Activated CD4-positive, alpha-beta T cell treated with anti-CD3 and anti-CD28 coated beads, Interleukin-2, amount 50 U/mL, for 48 hours (primary cell): ENCODE results near the gene HIC2.
"Not testable (repeated sequence)": the region's sequence is repeated elsewhere in the genome, so short reads cannot be mapped to it uniquely, and the experiment has no call there.

Experiments used
- DNase-seq, 2 experiments: peaks; one replicate each; pipeline ENCODE4 v3.0.0-alpha.2; 2020

The HIC2 gene

GRCh38 chr22:21435998-21436810 is 19.0 kb downstream of the HIC2 start:
- not testable (repeated sequence) for DNase-seq

- DNase-seq, result not testable (repeated sequence)
Observed at GRCh38 chr22:21438013-21438412, 20.8 kb downstream of the HIC2 start.

GRCh38 chr22:21440018-21440636 is 23.0 kb downstream of the HIC2 start:
- DNase-seq, result not testable (repeated sequence)

GRCh38 chr22:21440676-21441075 is 23.5 kb downstream of the HIC2 start:
- DNase-seq, result not testable (repeated sequence)

- not testable (repeated sequence) for DNase-seq
Observed at GRCh38 chr22:21441170-21441569, 24.0 kb downstream of the HIC2 start.

- not testable (repeated sequence) for DNase-seq
Observed at GRCh38 chr22:21442123-21442522, 25.0 kb downstream of the HIC2 start.

GRCh38 chr22:21442646-21443045 is 25.5 kb downstream of the HIC2 start:
- not testable (repeated sequence) for DNase-seq

- peak in 1 of 2 experiments; percentile 1 for DNase-seq
Observed at GRCh38 chr22:21443057-21443734, 26.0 kb downstream of the HIC2 start.

GRCh38 chr22:21443735-21444421 is 26.7 kb downstream of the HIC2 start:
- DNase-seq, result peak in 1 of 2 experiments; percentile 2

GRCh38 chr22:21444701-21445436 is 27.7 kb downstream of the HIC2 start:
- peak in 1 of 2 experiments; percentile 1 for DNase-seq

- no peak for DNase-seq
Observed at GRCh38 chr22:21445437-21446127, 28.4 kb downstream of the HIC2 start.

GRCh38 chr22:21446128-21446826 is 29.1 kb downstream of the HIC2 start:
- peak in 1 of 2 experiments; percentile 2 for DNase-seq

- peak in 1 of 2 experiments; percentile 1 for DNase-seq
Observed at GRCh38 chr22:21446827-21447690, 29.9 kb downstream of the HIC2 start.

- peak in 1 of 2 experiments; percentile 5 for DNase-seq
Observed at GRCh38 chr22:21447694-21448402, 30.7 kb downstream of the HIC2 start.

- DNase-seq, result peak in 1 of 2 experiments; percentile 1
Observed at GRCh38 chr22:21448627-21449416, 31.7 kb downstream of the HIC2 start.

- DNase-seq, result no peak
Observed at GRCh38 chr22:21449531-21450319, 32.6 kb downstream of the HIC2 start.

- peak in 1 of 2 experiments; percentile 1 for DNase-seq
Observed at GRCh38 chr22:21450320-21450831, 33.2 kb downstream of the HIC2 start.
